Femur (tissue), 1 donor: Measurements from ENCODE around the gene GPS1.

ENCODE experiments used
- DNase-seq: peaks from one replicate; pipeline ENCODE4 v3.0.0-alpha.2; 2017

The GPS1 gene

DNA sequence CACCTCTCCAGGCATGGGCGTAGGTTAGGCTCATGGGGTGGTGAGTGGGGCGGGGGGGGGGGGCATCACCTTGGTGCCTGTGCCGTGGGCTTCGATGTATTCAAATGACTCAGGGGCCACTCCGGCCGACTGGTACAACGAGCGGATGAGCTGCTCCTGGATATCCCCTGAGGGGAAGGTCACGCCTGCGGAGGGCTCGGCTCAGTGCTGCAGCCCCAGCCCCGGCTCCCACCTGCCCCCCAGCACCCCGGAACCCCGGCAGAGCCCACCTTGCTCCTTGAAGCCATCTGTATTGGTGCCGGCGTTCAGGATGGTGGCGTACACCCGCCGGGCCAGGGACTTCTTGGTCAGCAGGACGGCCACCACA lies 40.9 kb downstream of the GPS1 start:
- DNase-seq: no peak

DNA sequence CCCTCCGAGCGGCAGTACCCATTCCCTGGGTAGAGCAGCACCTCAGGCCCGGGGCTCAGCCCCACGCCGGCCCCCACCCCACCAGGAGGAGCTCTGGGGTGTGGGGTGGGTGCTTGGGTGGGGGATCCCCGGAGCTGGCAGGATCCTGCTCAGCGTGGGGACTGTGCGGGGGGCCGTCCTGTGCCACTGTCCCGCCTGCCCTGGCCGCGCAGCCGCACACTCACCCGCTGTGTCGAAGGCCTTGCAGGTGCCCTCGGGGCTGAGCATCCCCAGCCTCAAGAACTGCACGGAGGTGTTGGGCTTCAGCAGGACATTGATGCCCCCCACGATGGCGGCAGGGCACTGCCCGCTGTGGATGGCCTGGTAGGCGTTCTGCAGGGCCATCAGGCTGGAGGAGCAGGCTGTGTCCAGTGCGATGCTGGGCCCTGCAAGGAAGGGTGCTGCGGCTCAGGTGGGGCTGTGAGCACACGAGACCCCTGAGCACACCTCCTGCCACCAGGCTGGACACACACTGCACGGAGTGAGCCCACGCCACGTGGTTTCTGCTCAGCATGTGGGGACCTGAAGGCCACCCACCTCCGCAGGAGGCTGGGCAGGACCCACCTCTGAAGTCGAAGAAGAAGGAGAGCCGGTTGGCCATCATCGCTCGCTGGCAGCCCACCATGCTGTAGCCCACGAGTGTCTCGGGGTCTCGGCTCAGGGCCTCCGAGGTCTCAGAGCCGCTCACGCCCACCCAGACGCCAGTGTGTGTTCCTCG lies 41.5 kb downstream of the GPS1 start:
- peak; percentile 17 for DNase-seq

DNA sequence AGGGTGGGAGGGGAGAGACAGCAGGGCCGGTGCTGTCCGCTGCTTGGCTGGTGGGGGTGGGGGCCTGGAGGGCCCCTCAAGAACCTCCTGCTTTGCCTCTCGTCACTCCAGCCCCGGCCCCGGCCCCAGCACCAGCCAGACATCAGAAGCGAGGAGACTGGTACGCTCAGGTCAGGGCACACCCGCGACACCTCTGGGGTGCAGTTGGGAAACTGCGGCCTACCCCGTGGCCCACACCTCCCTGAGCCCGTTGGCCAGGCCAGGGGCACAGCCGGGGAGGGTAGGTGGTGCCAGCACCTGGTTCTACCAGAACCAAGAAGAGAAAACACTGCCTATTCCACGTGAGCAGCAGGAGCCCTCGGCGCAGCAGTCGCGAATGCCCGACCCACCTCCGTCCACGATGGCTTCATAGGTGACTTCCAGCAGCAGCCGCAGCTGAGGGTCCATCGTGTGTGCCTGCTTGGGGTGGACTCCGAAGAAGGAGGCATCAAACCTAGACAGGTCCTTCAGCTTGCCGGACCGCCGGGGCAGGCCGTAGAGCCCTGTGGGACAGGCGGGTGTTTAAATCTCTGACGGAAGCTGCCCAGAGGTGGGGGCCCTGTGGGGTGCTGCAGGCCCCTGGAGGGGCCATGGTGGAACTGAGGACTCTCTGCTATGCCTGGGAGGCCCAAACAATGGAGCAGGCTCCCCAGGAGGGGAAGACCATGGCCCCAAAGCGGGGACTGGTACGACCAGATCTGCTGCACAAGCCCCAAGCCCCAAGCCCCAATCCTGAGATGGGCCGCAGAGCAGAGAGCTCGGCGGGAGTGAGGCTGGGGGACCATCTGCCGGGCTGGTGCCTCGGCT lies 43.5 kb downstream of the GPS1 start:
- peak; percentile 13 for DNase-seq

DNA sequence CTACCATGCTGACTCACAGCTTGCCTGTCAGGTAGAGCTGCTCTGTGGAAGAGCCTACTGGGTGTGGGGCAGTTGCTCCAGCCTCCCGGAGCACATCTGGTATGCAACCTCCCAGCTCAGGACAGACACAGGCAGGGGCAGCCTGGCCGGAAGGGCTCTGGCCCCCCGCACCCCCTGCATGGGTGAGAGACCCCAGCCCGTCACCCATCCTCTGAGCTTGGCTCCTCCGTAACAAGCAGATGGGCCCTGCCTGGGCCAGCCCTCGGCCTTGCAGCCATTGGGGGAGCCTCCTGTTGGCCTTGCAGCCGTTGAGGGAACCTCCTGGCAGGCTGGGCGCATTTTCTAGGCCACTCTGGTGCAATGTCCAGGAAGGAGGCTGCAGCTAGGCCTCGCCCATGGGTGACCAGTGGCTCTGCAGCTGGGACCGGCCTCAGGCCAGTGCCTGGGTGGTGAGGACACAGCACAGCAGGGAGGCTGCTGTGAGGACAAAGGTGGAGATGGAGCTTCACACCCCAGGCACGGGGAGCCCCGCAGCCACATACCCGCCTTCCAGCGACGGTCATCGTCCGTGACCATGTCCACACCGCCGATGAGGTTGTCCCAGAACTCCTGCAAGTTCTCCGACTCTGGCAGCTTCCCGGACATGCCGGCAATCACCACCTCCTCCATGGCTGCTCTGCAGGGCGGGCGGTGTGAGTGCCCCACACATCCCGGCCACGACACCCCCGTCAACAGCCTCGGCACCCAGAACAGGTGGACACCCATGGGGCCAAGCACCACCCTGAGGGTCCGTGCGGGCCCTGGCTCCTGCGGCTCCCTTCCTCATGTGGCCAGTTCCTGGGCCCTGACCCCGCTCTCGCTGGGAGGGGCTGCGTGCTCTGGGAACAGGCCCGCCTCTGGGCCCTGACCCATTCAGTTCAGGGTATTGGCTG lies 44.3 kb downstream of the GPS1 start:
- DNase-seq: no peak

DNA sequence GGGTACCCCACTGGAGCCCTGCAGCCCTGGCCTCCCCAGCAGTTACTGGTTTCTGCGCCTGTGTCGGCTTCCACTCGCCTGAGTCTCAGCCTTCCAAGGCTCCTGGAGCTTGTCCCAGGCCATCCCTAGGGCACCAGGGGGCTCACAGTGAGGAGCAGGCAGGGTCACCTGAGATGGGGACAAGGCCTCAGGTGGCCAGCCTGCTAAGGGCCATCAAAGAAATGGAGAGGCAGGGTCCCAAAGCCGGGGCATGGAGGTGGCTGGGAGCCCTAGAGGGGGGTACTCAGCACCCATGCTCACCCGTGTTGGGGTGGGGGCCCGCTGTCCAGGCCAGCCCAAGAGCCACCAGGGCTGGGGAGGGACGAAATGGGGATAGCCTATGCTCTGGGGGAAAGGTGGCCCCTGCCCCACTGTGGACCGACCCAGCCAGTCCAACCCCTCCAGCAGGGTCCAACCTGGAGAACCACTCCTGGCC lies 45.0 kb downstream of the GPS1 start:
- DNase-seq: no peak

DNA sequence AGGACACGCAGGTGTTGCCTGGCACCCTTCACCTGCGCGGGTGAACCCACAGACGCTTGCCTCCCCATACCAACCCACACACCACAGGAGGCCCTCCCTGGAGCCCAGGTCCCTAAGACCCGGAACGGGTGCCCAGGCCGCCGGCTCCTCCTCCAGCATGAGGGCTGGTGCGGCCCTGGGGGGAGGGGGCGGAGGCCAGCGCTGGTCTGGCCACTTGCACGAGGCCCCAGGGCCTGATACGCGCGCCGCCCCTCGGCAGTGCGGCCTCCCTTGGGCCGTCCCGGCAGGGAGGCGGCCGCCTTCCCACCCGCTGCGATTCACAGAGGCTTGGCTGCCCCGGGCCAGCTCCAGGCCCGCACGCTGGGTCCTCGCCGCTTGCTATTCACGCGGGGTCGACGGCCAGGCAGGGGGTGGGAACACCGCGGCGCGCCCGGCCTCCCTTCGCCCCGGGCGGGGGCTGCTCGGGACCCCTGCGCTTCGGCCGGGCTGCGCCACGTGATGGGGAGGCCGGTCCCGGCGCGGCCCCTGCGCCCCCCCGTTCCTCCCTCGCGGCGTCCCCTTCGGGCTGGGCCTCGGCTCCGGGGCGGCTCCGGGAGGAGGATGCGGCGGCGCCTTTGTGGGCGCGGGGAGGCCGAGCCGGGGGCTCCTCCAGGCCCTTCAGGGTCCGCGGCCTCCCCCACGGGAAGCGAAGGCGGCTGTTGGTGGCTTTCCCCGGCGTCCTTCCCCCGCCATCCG lies 45.7 kb downstream of the GPS1 start:
- DNase-seq: no peak

DNA sequence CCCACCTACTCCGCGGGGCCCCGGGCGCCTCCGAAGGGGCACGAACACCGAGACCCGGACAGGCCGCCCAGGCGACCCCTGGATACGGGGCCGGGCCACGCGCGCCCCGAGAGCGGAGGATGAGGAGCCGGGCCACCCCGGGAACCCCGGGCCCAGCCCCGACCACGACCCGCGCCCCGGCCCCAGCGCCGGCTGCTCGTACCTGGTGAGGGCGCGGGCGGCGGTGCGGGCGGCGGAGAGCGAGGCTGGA lies 46.1 kb downstream of the GPS1 start:
- DNase-seq: no peak

DNA sequence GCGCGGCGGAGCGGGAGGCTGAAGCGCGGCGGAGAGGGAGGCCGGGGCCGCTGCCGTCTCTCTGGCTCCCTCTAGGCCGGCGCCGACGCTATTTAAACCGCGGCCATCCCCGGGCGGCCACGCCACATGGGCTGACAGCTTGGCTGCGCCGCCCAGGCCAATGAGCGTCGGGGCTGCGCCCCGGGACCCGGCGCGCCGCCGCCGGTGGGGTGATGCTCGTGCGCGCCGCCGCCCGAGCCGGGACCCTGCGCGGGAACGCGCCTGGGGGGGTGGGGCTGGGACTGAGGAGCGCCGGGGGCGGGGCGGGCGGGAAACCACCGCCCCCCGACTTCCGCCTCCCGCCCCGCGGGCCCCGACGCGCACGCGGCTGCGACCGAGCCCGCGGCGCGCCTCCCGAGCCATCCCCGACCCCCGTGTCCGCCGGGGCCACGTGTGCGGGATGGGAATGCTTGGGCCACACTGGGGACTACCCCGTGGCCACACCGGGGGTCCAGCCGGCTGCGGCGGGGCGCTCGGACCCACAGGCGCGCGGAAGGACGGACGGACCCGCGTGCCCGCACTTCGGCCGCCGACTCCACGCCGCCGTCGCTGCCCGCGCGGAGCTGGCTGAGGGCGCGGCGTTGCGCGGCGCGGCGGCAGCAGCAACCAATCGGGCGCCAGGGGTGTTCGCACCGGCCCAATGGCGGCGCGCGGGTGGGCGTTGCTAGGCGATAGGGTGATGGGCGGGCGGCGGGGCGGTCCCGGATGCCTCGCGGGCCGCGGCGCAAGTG lies 46.7 kb downstream of the GPS1 start, which contains the start of gene FASN:
FASN (minus strand) TSS at position 68 of the 770 bp plus-strand sequence. CDS start 1,791 bp downstream, outside the sequence.
- DNase-seq: peak; percentile 97

DNA sequence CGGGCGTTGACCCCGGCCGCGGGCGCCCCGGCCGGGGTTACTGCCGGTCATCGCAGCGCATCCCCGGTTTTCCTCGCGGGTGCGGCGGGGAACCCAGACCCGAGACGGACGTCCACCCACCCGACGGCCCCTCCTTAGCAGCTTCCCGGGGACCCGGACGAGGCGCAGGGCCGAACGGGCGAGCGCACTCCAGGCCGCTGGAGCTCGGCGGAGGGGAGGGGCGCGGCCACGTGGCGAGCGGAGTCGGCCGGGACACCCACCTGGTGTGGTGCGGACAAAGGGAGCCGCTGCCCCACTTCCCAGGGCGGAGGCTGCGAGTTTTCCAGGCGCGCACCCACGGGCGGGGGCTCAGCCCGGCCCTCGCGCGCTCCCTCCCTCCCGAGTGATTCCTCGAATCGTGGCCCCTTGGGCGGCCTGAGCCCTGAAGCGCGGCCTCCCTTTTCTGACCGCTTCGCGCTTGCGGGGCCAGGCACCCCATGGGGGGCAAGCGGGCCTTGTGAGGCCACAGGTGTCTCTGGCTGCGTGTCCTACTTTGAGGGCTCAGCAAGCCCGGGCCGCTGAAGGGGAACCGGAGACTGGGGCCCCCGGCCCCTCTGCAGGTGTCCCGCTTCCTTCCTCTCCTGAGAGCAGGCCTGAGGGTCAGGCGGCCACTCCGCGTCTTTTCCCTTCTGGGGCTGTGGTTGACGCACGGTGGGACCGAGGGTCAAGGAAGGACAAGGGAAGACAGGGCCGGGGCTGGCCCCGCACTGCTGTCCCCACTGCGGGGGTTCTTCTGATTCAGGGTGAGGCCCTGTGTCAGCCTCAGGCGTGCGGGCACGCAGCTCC lies 47.5 kb downstream of the GPS1 start:
- no peak for DNase-seq

DNA sequence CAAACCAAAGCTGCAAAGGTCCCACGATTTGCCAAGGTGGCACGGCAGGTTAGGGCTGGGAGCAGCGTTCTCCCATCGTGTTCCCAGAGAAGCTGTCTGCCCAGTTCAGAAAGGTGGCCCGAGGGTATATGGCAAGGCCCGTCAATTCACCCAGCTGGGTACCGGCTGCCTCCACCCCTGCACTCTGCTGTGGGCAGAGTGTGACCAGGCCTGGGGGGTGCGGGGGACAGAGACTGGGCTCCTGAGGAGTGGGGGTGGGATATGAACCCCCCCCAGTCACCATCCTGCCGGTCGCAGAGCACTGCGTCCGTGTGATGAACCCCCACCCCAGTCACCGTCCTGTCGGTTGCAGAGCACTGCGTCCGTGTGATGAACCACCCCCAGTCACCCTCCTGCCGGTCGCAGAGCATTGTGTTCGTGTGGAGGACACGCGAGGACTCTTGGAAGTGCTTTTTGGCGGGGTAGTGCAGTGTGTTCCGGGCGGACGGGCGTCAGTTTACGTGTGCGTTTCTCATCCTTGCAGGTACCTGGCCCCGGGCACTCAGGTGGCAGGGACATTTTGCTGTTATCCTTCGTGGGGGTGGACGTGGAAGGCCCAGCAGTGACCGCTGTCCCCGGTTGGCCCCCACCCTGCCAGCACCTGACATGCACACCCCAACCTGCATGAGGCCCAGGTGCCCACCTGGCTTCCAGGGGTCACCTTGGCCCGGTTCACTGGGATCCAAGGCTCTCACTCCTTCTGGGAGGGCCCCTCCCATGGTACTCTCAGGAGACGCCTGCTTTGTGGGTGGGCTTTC lies 49.0 kb downstream of the GPS1 start:
- no peak for DNase-seq

DNA sequence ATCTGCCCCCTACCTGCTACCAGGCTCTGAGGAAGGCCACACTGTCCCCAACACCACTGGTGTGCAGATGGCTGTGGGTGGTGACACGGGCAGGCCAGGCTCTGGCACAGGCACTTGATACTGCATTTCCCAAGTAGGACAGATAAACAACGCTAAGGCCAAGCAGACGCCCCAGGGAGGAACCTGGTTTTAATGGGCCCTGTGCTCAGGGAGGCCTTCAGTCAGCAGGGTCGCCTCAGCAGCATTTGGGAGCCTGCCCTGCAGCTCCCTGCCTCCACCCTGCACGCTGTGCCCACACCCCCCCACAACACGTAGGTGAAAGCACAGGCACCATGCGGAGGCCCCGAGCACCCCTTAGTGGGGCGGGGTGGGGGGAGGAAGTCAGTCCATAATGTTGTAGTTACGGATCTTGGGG lies 49.6 kb downstream of the GPS1 start:
- DNase-seq: no peak

DNA sequence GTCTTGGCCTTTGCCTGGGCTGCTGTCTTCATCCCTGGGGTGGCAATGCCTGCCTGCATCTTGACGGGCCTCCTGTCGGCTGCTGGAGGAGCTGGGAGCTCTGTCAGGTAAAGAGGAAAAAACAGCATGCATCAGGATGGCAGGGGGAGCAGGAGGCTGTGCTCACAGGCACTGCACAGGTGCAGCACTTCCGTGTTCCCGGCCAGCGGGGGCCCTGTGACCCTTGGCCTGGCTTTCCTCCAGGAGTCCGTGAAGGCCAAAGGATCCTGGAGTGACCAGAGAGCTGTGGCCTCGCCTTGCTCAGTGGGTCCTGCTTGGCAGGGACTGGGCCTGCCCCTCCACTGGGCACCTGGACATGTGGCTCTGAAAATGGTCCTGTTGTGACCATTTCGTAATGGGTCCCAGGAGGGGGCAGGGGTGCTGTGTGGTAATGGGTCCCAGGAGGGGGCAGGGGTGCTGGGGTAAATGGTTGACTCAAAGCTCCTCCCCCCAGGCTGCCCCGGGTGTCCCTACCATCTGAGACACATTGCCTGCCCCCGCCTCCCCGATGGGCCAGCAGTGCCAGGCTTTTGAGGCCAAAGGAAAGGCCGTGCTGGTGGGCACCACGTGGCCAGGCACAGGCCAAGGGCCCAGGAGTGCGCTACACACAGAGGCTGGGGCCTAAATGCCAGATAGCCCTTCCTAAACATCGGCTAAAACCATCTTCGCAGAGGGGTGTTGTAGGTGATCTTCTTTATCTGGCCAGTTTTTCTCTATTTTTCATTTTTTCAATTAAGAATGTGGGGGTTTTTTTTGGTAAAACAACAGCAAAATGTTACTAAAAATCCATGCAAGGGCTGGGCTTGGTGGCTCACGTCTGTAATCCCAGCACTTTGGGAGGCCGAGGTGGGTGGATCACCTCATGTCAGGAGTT lies 50.3 kb downstream of the GPS1 start:
- DNase-seq: no peak

DNA sequence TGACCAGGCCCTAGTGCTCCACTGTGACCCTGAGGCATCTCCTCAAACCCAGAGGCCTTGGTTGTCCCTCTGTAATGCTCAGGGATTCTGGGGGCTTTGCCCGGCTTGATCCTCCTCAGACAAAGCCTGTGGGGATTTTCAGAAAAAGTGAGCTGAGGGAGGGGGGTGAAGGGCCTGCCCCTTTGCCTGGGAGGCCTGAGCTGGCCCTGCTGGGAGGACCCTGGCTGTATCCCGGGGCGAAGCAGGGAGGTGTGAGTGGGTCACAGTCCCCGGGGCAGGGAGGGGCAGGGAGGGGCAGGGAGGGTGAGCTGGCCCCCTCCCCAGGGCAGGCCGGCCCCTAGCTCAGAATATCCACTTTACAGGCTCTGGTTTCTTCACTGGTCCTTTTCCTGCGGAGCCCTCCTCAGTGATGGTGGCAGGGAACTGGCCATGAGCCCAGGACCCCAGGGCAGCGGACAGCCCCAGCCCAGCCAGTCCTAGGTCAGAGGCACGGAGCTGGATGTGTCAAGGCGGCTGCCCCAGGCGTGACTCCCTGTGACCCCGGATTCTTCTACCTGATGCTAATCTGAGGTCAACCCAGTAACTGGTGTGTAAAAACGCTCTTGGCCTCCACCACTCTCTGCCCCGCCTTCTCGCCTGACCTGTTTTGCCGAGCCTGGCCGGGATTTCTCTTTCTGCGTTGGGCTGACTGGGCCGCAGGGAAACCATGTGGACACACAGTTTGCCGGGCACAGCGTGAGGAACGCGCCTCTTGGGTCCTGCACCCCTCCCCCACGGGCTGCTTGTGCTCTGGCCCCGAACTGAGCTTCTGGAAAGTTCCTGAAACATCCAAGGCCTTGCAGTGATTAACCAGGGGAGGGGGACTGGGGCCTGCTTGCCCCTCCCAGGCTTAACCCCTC lies 52.1 kb downstream of the GPS1 start:
- peak; percentile 70 for DNase-seq

DNA sequence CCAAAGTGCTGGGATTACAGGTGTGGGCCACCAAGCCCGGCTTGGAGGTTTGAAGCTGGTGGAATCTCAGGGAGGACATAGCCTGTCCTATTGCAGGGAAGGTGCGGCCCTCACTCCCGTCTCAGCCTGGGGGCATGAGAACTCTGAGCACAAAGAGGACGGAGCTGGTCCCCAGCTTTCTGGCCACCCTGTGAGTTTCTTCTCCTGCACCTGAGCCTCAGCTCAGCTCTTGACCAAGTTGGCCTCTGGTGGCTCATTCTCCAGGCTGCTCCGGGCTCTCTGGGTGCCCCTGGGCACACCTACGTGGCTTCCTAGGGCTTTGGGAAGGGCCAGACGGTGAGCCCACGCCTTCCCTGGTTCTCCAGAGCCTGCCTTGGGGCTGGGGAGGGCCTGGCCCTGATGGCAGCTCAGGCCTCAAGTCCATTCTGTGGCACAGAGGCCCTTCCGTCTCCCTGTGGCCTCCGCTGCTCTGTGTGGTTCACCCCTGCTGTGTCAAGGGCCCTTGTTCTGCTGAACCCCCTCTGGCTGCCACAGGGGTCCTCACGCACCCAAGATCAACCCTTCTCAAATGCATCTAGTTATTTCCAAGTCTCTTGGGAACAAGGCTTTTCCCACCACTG lies 53.2 kb downstream of the GPS1 start:
- DNase-seq: no peak

DNA sequence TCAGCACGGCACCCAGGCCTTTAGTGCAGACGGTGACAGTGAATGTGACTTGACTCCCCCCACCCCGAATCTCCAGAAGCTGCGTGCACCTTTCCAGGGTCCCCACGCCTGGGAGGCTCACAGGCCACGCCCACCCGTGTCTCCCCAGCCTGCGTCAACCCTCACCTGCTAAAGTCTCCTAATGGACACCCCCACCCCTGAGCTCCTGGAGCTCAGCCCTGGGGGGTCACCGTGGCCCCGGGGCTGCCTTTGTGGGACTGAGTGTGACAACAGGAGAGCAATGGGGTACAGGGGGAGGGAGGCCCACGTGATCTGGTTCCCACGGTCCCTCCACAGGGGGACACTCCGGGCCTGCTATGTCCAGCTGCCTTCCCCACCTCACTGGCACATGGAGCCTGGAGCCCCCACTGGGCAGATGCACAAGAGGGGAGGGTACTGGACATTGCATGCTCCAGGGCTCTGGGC lies 53.8 kb downstream of the GPS1 start:
- DNase-seq: no peak

DNA sequence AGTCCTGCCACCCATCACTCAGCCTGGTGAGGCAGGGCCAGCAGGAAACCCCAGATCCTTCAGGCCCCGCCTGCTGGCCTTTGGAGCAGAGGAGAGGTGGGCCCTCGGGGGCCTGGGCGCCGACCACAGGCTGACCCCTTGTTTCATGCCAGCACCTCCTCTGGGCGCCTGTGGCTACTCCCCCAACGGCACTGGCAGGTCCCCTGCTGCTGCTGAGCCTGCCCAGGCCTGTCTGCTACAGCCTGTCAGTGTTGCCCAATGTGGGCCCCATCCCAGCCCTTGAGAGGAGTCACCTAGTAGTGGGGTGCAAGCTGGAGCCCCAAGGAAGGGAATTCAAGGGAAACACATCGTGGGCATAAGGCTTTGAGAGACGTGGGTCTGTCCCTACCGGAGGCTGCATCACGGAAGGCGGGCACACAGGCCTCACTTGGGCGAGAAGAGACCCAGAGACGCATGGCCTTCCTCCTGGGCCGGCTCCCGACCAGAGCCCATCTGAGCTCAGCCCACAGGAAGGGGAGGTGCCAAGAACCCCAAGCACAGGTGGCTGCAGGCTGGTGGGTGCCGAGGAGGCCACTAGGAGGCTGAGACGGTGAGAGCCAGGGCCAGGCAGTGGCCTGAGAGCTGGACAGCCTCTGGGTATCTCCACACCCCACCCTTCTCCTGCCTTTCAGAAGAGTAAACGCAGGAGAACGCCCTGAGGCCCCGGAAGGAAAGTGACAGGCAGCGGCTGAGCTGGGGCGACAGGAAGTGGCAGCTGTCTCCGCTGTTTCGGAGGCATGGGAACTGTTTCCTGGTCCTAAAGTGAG lies 54.4 kb downstream of the GPS1 start:
- peak; percentile 65 for DNase-seq
